HepG2 (cell line): ENCODE results near the gene POLR2B. TPM values are rescaled to one million over a fixed set of nuclear protein-coding genes. Genes with fewer than 3 reads are reported as not detected.
A peak's percentile ranks its signal among the peaks of the same experiment; 100 is the strongest.

Source experiments
- ELF1 ChIP-seq: sonication (generic); formaldehyde crosslinking; IDR thresholded peaks from 2 replicates; pipeline ENCODE4 v1.4.0; 2020; ENCODE audit warnings: missing genetic modification reagents
- FOXA3 ChIP-seq: IDR thresholded peaks from 2 replicates; pipeline ENCODE4 v1.6.1; 2016; ENCODE audit warnings: missing genetic modification reagents, missing compliant biosample characterization
- FOXC1 ChIP-seq: sonication (generic); formaldehyde crosslinking; IDR thresholded peaks from 2 replicates; pipeline ENCODE4 v1.8.0; 2022; ENCODE audit warnings: mild to moderate bottlenecking, missing genetic modification reagents, borderline replicate concordance
- HOXA3 ChIP-seq: sonication (generic); formaldehyde crosslinking; IDR thresholded peaks from 2 replicates; pipeline ENCODE4 v1.5.0; 2020; ENCODE audit warnings: missing genetic modification reagents
- HOXA9 ChIP-seq: sonication (generic); formaldehyde crosslinking; IDR thresholded peaks from 2 replicates; pipeline ENCODE4 v1.8.1; 2022; ENCODE audit warnings: missing genetic modification reagents, mild to moderate bottlenecking, moderate library complexity, borderline replicate concordance
- NBN ChIP-seq: fragments of 450-650 bp; conservative IDR thresholded peaks from 2 replicates; pipeline ENCODE4 v1.6.1; 2017
- TMF1 ChIP-seq: sonication (generic); formaldehyde crosslinking; IDR thresholded peaks from 2 replicates; pipeline ENCODE4 v1.8.1; 2022; ENCODE audit warnings: low read depth, missing genetic modification reagents
- ZFY ChIP-seq: sonication (generic); formaldehyde crosslinking; IDR thresholded peaks from 2 replicates; pipeline ENCODE4 v1.4.0; 2020; ENCODE audit warnings: missing genetic modification reagents
- ZIK1 ChIP-seq: sonication (generic); formaldehyde crosslinking; IDR thresholded peaks from 2 replicates; pipeline ENCODE4 v1.5.0; 2020; ENCODE audit warnings: mild to moderate bottlenecking, low read depth, missing genetic modification reagents, borderline replicate concordance
- ZNF260 ChIP-seq: sonication (generic); formaldehyde crosslinking; IDR thresholded peaks from 2 replicates; pipeline ENCODE4 v1.4.0; 2020; ENCODE audit warnings: missing genetic modification reagents, low read depth, mild to moderate bottlenecking, borderline replicate concordance
- ZNF713 ChIP-seq: sonication (generic); formaldehyde crosslinking; IDR thresholded peaks from 2 replicates; pipeline ENCODE4 v1.4.0; 2020; ENCODE audit warnings: mild to moderate bottlenecking, missing genetic modification reagents
- ZNF761 ChIP-seq: sonication (generic); formaldehyde crosslinking; conservative IDR thresholded peaks from 2 replicates; pipeline ENCODE4 v1.4.0; 2020; ENCODE audit warnings: mild to moderate bottlenecking, missing genetic modification reagents
- ZNF850 ChIP-seq: sonication (generic); formaldehyde crosslinking; conservative IDR thresholded peaks from 2 replicates; pipeline ENCODE4 v1.9.0; 2021; ENCODE audit warnings: mild to moderate bottlenecking, missing genetic modification reagents
- ZSCAN20 ChIP-seq: sonication (generic); formaldehyde crosslinking; IDR thresholded peaks from 2 replicates; pipeline ENCODE4 v1.4.0; 2020; ENCODE audit warnings: missing genetic modification reagents, mild to moderate bottlenecking, borderline replicate concordance
- ZSCAN29 ChIP-seq: sonication (generic); formaldehyde crosslinking; conservative IDR thresholded peaks from 2 replicates; pipeline ENCODE4 v1.4.0; 2020; ENCODE audit warnings: mild to moderate bottlenecking, missing genetic modification reagents
- polyA plus RNA-seq, 8 experiments: library from polyadenylated mRNA; depleted of rRNA in 3 of 8; stranded (reverse) in 7 of 8; unstranded in 1 of 8; fragments of >200 nt; fragmentation: Illumina TruSeq in 4 of 8; extraction: Trizol in 4 of 8; gene quantifications; 2 replicates each; pipeline versions ENCODE4 v1.2.1 to v1.2.3, GENCODE V29; 2011 to 2016; ENCODE audit warnings: low read depth in 4 of 8, missing spikeins in 1 of 8, mixed read lengths in 1 of 8; ENCODE audit not compliant: insufficient read depth in 1 of 8
- total RNA-seq, 5 experiments: library from RNA; depleted of rRNA; stranded (reverse); fragments of >200 nt; fragmentation: Illumina TruSeq; extraction: Trizol; gene quantifications; 2 replicates each; pipeline ENCODE4 v1.2.3, GENCODE V29; 2016; ENCODE audit warnings: low read depth in 1 of 5
- TF ChIP-seq, protein P1 (sequence below): sonication (generic); formaldehyde crosslinking; IDR thresholded peaks from one replicate; pipeline ENCODE4 v1.5.1; 2020; ENCODE audit warnings: mild to moderate bottlenecking, missing genetic modification reagents; ENCODE audit errors: not compliant biosample characterization
- TF ChIP-seq, protein P2 (sequence below): sonication (generic); formaldehyde crosslinking; IDR thresholded peaks from 2 replicates; pipeline ENCODE4 v1.5.1; 2020; ENCODE audit warnings: missing genetic modification reagents, mild to moderate bottlenecking, borderline replicate concordance
- TF ChIP-seq, protein P3 (sequence below): sonication (generic); formaldehyde crosslinking; IDR thresholded peaks from 2 replicates; pipeline ENCODE4 v1.5.1; 2020; ENCODE audit warnings: missing genetic modification reagents, mild to moderate bottlenecking, borderline replicate concordance
- TF ChIP-seq, protein P4 (sequence below): sonication (generic); formaldehyde crosslinking; IDR thresholded peaks from 2 replicates; pipeline ENCODE4 v1.4.0; 2020; ENCODE audit warnings: missing genetic modification reagents

Gene POLR2B
- total and polyA plus RNA-seq, 2 of the 13 experiments (the other 11 are each of a cell fraction or from before 2014, with no cell fraction given) = 70.6 to 116 TPM

DNA sequence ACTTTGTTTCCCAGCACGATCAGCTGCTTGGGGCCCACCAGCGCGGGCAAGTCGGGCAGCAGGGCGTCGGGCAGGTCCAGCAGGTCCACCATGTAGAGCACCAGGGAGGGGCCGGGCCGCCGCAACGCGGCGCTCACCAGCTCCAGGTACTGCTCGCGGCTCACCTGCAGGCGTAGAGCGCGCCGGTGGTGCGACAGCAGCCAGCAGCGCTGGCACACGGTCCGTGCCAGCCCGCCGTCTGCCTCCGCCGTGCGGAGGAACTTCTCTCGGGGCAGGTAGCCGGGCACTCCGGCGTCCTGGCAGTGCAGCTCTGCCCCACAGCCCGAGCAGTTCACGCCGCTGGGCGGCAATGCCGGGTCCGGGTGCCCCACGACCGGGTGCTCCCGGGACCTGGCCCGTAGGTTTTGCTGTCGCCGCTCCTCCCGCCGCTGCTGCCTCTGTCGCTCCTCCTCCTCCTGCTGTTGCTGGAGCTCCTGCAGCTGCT lies 1.8 kb upstream of the POLR2B start (continued):
- TF ChIP-seq HOXA9 (CRISPR knock-in tag) (no peak), ZNF850 (CRISPR knock-in tag) (no peak), ZSCAN29 (CRISPR knock-in tag) (0 out of 2 replicates have a peak, but pooled peaks have one; percentile 23), TMF1 (CRISPR knock-in tag) (no peak), ZNF713 (CRISPR knock-in tag) (no peak), HOXA3 (CRISPR knock-in tag) (no peak), NBN (no peak), ZNF260 (no peak), ELF1 (CRISPR knock-in tag) (no peak), FOXA3 (CRISPR knock-in tag) (no peak), ZIK1 (no peak), ZNF761 (CRISPR knock-in tag) (peak; percentile 84; the same call in 1 of the 2 replicates), FOXC1 (CRISPR knock-in tag) (0 out of 2 replicates have a peak, but pooled peaks have one; percentile 20), ZSCAN20 (CRISPR knock-in tag) (no peak), ZFY (CRISPR knock-in tag) (no peak; the same call in 1 of the 2 replicates)
- TF ChIP-seq, protein P1, sequence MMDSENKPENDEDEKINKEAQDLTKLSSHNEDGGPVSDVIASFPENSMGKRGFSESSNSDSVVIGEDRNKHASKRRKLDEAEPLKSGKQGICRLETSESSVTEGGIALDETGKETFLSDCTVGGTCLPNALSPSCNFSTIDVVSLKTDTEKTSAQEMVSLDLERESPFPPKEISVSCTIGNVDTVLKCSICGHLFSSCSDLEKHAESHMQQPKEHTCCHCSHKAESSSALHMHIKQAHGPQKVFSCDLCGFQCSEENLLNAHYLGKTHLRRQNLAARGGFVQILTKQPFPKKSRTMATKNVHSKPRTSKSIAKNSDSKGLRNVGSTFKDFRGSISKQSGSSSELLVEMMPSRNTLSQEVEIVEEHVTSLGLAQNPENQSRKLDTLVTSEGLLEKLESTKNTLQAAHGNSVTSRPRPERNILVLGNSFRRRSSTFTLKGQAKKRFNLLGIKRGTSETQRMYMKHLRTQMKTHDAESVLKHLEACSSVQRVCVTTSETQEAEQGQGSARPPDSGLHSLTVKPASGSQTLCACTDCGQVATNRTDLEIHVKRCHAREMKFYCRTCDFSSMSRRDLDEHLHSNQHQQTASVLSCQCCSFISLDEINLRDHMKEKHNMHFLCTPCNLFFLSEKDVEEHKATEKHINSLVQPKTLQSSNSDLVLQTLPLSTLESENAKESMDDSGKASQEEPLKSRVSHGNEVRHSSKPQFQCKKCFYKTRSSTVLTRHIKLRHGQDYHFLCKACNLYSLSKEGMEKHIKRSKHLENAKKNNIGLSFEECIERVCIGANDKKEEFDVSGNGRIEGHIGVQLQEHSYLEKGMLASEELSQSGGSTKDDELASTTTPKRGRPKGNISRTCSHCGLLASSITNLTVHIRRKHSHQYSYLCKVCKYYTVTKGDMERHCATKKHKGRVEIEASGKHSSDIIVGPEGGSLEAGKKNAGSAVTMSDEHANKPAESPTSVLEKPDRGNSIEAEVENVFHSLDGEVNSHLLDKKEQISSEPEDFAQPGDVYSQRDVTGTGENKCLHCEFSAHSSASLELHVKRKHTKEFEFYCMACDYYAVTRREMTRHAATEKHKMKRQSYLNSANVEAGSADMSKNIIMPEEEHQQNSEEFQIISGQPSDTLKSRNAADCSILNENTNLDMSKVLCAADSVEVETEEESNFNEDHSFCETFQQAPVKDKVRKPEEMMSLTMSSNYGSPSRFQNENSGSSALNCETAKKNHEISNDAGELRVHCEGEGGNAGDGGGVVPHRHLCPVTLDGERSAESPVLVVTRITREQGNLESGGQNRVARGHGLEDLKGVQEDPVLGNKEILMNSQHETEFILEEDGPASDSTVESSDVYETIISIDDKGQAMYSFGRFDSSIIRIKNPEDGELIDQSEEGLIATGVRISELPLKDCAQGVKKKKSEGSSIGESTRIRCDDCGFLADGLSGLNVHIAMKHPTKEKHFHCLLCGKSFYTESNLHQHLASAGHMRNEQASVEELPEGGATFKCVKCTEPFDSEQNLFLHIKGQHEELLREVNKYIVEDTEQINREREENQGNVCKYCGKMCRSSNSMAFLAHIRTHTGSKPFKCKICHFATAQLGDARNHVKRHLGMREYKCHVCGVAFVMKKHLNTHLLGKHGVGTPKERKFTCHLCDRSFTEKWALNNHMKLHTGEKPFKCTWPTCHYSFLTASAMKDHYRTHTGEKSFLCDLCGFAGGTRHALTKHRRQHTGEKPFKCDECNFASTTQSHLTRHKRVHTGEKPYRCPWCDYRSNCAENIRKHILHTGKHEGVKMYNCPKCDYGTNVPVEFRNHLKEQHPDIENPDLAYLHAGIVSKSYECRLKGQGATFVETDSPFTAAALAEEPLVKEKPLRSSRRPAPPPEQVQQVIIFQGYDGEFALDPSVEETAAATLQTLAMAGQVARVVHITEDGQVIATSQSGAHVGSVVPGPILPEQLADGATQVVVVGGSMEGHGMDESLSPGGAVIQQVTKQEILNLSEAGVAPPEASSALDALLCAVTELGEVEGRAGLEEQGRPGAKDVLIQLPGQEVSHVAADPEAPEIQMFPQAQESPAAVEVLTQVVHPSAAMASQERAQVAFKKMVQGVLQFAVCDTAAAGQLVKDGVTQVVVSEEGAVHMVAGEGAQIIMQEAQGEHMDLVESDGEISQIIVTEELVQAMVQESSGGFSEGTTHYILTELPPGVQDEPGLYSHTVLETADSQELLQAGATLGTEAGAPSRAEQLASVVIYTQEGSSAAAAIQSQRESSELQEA = no peak
- TF ChIP-seq, protein P2, sequence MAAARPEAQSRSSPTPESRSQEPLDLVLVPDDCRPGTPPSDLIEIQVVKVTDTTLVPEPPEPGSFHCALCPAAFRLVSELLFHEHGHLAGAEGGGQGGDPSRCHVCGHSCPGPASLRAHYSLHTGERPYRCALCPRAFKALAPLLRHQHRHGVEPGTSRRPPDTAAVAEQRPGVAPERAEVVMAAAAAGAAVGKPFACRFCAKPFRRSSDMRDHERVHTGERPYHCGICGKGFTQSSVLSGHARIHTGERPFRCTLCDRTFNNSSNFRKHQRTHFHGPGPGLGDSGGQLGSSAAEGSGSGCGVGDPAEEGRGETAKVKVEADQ (CRISPR knock-in tag) = no peak
- TF ChIP-seq, protein P3, sequence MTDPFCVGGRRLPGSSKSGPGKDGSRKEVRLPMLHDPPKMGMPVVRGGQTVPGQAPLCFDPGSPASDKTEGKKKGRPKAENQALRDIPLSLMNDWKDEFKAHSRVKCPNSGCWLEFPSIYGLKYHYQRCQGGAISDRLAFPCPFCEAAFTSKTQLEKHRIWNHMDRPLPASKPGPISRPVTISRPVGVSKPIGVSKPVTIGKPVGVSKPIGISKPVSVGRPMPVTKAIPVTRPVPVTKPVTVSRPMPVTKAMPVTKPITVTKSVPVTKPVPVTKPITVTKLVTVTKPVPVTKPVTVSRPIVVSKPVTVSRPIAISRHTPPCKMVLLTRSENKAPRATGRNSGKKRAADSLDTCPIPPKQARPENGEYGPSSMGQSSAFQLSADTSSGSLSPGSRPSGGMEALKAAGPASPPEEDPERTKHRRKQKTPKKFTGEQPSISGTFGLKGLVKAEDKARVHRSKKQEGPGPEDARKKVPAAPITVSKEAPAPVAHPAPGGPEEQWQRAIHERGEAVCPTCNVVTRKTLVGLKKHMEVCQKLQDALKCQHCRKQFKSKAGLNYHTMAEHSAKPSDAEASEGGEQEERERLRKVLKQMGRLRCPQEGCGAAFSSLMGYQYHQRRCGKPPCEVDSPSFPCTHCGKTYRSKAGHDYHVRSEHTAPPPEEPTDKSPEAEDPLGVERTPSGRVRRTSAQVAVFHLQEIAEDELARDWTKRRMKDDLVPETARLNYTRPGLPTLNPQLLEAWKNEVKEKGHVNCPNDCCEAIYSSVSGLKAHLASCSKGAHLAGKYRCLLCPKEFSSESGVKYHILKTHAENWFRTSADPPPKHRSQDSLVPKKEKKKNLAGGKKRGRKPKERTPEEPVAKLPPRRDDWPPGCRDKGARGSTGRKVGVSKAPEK (CRISPR knock-in tag) = no peak
- TF ChIP-seq, protein P4, sequence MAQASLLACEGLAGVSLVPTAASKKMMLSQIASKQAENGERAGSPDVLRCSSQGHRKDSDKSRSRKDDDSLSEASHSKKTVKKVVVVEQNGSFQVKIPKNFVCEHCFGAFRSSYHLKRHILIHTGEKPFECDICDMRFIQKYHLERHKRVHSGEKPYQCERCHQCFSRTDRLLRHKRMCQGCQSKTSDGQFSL (CRISPR knock-in tag) = no peak
